Prostate gland (tissue), 2 donors: ENCODE data around the gene FBXO42.

Experiments used
- CTCF ChIP-seq, 4 experiments: fragments of 200-600 bp in 2 of 4; fragments of 450-650 bp in 2 of 4; sonication (generic) in 2 of 4; IDR thresholded peaks; 1 replicate in 3 of 4; 2 replicates in 1 of 4; pipeline ENCODE4 v1.5.1; 2016 to 2019; ENCODE audit warnings: antibody characterized with exemption in 4 of 4, mild to moderate bottlenecking in 2 of 4, moderate library complexity in 2 of 4
- POLR2A ChIP-seq: fragments of 450-650 bp; IDR thresholded peaks from one replicate; pipeline ENCODE4 v1.6.1; 2016; ENCODE audit warnings: antibody characterized with exemption, mild to moderate bottlenecking

- TF ChIP-seq CTCF (IDR thresholded peaks at IDR 0.05) = no peak
- TF ChIP-seq POLR2A = no peak
Measured at GRCh38 chr1:16318555-16318954, 33.7 kb downstream of the FBXO42 start.
